Caco-2 (cell line): ENCODE data around the gene NEAT1. TPM values are rescaled to one million over a fixed set of nuclear protein-coding genes. Genes with fewer than 3 reads are reported as not detected.

Source experiments
- BruUV-seq: library from RNA; stranded (reverse); fragments of 400-500 nt; replicated peaks from 2 replicates; lab custom pipeline; 2021; lab: Mats Ljungman, UMichigan
- CTCF ChIA-PET: fragments of 300-600 bp; sonication (Branson Sonifier 250); formaldehyde crosslinking; loops from one replicate; lab custom pipeline; 2022; ENCODE audit warnings: antibody characterized with exemption; lab: Charles Lee
- POLR2A ChIA-PET: fragments of 300-600 bp; sonication (Branson Sonifier 250); formaldehyde crosslinking; loops from one replicate; lab custom pipeline; 2022; ENCODE audit warnings: antibody characterized with exemption; lab: Charles Lee
- DNase-seq, 2 experiments: peaks; one replicate each; pipeline versions ENCODE4 v3.0.0 to v3.0.0-alpha.2; 2020 to 2022
- H3K27me3 ChIP-seq: replicated peaks from 2 replicates; pipeline ENCODE4 v1.6.0; 2011; ENCODE audit warnings: low read length; ENCODE audit not compliant: control insufficient read depth, insufficient read depth
- H3K36me3 ChIP-seq: 2 replicates; pipeline ENCODE4 v1.5.1; 2011; ENCODE audit warnings: low read length; ENCODE audit not compliant: control insufficient read depth, insufficient read depth
- H3K4me1 ChIP-seq: fragments of 250-450 bp; sonication (Bioruptor Pico); 2 replicates; pipeline ENCODE4 v1.5.1; 2020; ENCODE audit warnings: mild to moderate bottlenecking
- H3K4me3 ChIP-seq: 2 replicates; pipeline ENCODE4 v1.5.1; 2011; ENCODE audit warnings: low read depth, mild to moderate bottlenecking, control low read depth, low read length
- H3K9me3 ChIP-seq: fragments of 250-450 bp; sonication (Bioruptor Pico); 2 replicates; pipeline ENCODE4 v1.5.1; 2020; ENCODE audit warnings: mild to moderate bottlenecking, moderate library complexity
- H3K27ac Mint-ChIP-seq: one replicate; pipeline ENCODE4 v1.8.0; 2022; ENCODE audit warnings: mixed read lengths; ENCODE audit not compliant: unreplicated experiment
- H3K27me3 Mint-ChIP-seq: one replicate; pipeline ENCODE4 v1.8.0; 2022; ENCODE audit warnings: mixed read lengths; ENCODE audit not compliant: insufficient read depth, unreplicated experiment
- H3K36me3 Mint-ChIP-seq: one replicate; pipeline ENCODE4 v1.8.0; 2022; ENCODE audit warnings: mild to moderate bottlenecking, mixed read lengths; ENCODE audit not compliant: insufficient read depth, unreplicated experiment
- H3K4me1 Mint-ChIP-seq: one replicate; pipeline ENCODE4 v1.8.0; 2022; ENCODE audit warnings: low read depth, mixed read lengths; ENCODE audit not compliant: unreplicated experiment
- H3K4me3 Mint-ChIP-seq: one replicate; pipeline ENCODE4 v1.8.0; 2022; ENCODE audit warnings: mild to moderate bottlenecking, moderate library complexity, mixed read lengths; ENCODE audit not compliant: unreplicated experiment
- H3K9me3 Mint-ChIP-seq: one replicate; pipeline ENCODE4 v1.8.0; 2022; ENCODE audit warnings: mixed read lengths; ENCODE audit not compliant: unreplicated experiment
- CTCF ChIP-seq, 2 experiments: fragments of 200-600 bp in 1 of 2; IDR thresholded peaks; 1 replicate in 1 of 2; 2 replicates in 1 of 2; pipeline versions ENCODE4 v1.5.1 to v1.8.0; 2011 to 2022; ENCODE audit warnings: antibody characterized with exemption in 1 of 2, control low read depth in 1 of 2, inconsistent platforms in 1 of 2, low read depth in 1 of 2, low read length in 1 of 2, mild to moderate bottlenecking in 1 of 2, moderate library complexity in 1 of 2; ENCODE audit not compliant: insufficient read depth in 1 of 2, severe bottlenecking in 1 of 2, unreplicated experiment in 1 of 2
- intact Hi-C: fragments of 100-400 bp; cut with micrococcal nuclease; formaldehyde crosslinking; loops from one replicate; pipeline ENCODE4 v1.10.0; 2022; ENCODE audit not compliant: unreplicated experiment
- total RNA-seq: library from RNA; stranded (reverse); gene quantifications from 2 replicates; pipeline ENCODE4 v1.2.3, GENCODE V29; 2022

NEAT1 gene
- total RNA-seq, 1 experiment from 2014 or later: 254 TPM

- no peak overlapping the region for H3K27ac Mint-ChIP-seq
- no peak overlapping the region for H3K4me3 Mint-ChIP-seq
- DNase-seq: no peak
- Histone ChIP-seq H3K4me3 (no peak overlapping the region), H3K27me3 (no peaks in the 10 kb centered on the region), H3K4me1 (peaks cover 49% of the 10 kb centered on the region), H3K36me3 (no peaks in the 10 kb centered on the region), H3K9me3 (no peaks in the 10 kb centered on the region)
- TSS peak; percentile 1 for BruUV-seq
- H3K4me1 Mint-ChIP-seq: peaks cover 17% of the 10 kb centered on the region
- ChIA-PET POLR2A (interaction anchor here (5.9 kb wide), 1 partner anchor 14 kb away, joined by 177 read pairs; no protein-coding TSS in a partner anchor), CTCF (no interaction called here)
- H3K9me3 Mint-ChIP-seq: no peaks in the 10 kb centered on the region
- no peak for TF ChIP-seq CTCF (IDR thresholded peaks at IDR 0.05; ENCODE audit: insufficient read depth in 1 of 2, low read depth in 1 of 2, low read length in 1 of 2, severe bottlenecking in 1 of 2, unreplicated experiment in 1 of 2)
- no peaks in the 10 kb centered on the region for H3K27me3 Mint-ChIP-seq
- intact Hi-C loops: no loop called here
- peaks cover 18% of the 10 kb centered on the region for H3K36me3 Mint-ChIP-seq
Observed at GRCh38 chr11:65474864-65475263, 52.3 kb downstream of the NEAT1 start.

DNA sequence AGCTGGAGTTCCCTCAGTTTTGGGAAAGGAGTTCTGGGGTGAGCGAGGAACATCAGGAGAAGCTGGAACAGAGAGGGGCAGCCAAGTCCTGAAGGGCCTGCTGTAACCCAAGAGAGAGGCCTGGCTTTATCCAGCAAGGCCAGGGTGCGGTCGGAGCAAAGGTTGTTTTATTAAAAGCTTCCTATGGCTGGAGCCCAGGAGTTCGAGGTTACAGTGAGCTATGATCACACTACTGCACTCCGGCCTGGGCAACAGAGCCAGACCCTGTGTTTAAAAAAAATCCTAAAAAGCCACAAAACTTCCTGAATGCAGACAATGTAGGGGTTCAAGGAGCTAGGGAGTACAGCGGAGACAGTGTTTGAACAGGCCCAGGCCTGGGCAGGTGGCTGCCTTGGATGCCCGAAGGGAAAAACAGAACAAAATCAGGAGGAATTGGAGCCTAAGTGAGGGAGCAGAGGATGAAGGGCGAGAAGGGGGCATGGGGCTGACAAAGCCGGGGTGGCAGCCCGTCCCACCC lies 54.1 kb downstream of the NEAT1 start:
- no peak for TF ChIP-seq CTCF (IDR thresholded peaks at IDR 0.05; ENCODE audit: insufficient read depth in 1 of 2, low read depth in 1 of 2, low read length in 1 of 2, severe bottlenecking in 1 of 2, unreplicated experiment in 1 of 2)
- no peak for DNase-seq
- peaks cover 21% of the 10 kb centered on the region for H3K4me1 Mint-ChIP-seq
- peaks cover 18% of the 10 kb centered on the region for H3K36me3 Mint-ChIP-seq
- H3K9me3 Mint-ChIP-seq: no peaks in the 10 kb centered on the region
- peak overlapping the region; percentile 90 for H3K4me3 Mint-ChIP-seq
- Histone ChIP-seq H3K27me3 (no peaks in the 10 kb centered on the region), H3K4me3 (peak overlapping the region; percentile 75), H3K9me3 (no peaks in the 10 kb centered on the region), H3K4me1 (peaks cover 50% of the 10 kb centered on the region), H3K36me3 (no peaks in the 10 kb centered on the region)
- BruUV-seq: TSS peak; percentile 90
- peak overlapping the region; percentile 95 for H3K27ac Mint-ChIP-seq
- ChIA-PET CTCF (interaction anchor here (0.6 to 5.0 kb wide), 7 partner anchors 11 to 75 kb away, joined by 4 to 31 read pairs (median 8); partner anchors contain the start of gene MALAT1), POLR2A (interaction anchor here (0.9 to 5.9 kb wide), 10 partner anchors 12 to 202 kb away, joined by 3 to 213 read pairs (median 16); partner anchors contain the start of genes MALAT1 and NEAT1)
- intact Hi-C loops: loop anchor here (1.0 kb wide), 2 partner anchors 13 to 21 kb away; no protein-coding TSS in a partner anchor
- no peaks in the 10 kb centered on the region for H3K27me3 Mint-ChIP-seq

DNA sequence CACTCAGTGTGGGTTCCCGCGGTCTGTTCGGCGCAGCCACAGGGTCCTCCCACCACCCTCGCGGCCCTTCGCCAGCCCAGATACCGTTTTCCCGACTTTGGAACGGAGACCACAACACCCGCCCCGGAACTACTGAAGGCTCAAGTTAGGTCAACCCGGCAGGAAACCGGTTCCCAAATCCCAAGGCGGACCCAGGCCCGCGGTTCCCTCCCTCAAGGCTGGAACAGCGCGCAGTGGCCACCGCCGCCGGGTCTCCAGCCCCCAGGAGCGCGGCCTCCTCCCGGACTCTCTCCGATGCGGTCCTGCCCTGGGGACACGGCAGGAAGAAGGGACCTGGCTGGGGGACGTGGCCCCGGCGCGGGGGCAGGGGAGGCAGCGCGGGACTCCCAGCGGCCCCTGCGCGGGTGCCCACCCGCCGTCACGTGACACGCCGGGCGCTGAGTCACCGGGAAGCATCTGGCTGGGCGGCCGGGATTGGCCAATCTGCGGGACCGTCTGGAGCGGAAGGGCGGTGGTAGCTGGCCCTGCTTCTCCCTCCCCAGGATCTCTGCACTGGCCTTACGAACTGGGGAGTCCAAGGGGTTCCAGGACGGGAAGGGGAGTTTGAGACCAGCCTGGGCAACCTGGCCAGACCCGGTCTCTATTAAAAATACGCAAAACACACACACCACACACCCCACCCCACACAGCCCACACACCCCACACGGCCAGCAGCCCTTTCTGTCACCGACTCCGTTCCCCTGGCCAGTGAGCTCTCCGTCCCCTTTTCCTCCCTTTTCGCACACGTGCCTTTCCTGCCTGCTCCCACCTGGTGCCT lies 54.8 kb downstream of the NEAT1 start:
- Histone ChIP-seq H3K4me1 (peaks cover 46% of the 10 kb centered on the region), H3K9me3 (no peaks in the 10 kb centered on the region), H3K36me3 (no peaks in the 10 kb centered on the region), H3K27me3 (no peaks in the 10 kb centered on the region), H3K4me3 (peak overlapping the region; percentile 75)
- CTCF ChIA-PET: interaction anchor here (0.6 to 5.0 kb wide), 10 partner anchors 8 to 76 kb away, joined by 4 to 71 read pairs (median 5); partner anchors contain the start of gene MALAT1
- DNase-seq: peak; percentile 96 to 98
- H3K9me3 Mint-ChIP-seq: no peaks in the 10 kb centered on the region
- H3K27me3 Mint-ChIP-seq: no peaks in the 10 kb centered on the region
- intact Hi-C loops: loop anchor here (1.0 kb wide), 2 partner anchors 12 to 20 kb away; no protein-coding TSS in a partner anchor
- peaks cover 18% of the 10 kb centered on the region for H3K4me1 Mint-ChIP-seq
- POLR2A ChIA-PET: interaction anchor here (0.6 to 5.9 kb wide), 16 partner anchors 9 to 203 kb away, joined by 3 to 213 read pairs (median 4); partner anchors contain the start of genes MALAT1 and NEAT1
- H3K27ac Mint-ChIP-seq: peak overlapping the region; percentile 95
- H3K36me3 Mint-ChIP-seq: peaks cover 13% of the 10 kb centered on the region
- TF ChIP-seq CTCF (IDR thresholded peaks at IDR 0.05; ENCODE audit: insufficient read depth in 1 of 2, low read depth in 1 of 2, low read length in 1 of 2, severe bottlenecking in 1 of 2, unreplicated experiment in 1 of 2): no peak
- H3K4me3 Mint-ChIP-seq: peak overlapping the region; percentile 90
- BruUV-seq: no TSS peak
